Transverse colon (tissue), 4 donors: ENCODE data around the gene LSM10.

Experiments used
- CTCF ChIP-seq, 5 experiments: fragments of 200-600 bp in 3 of 5; fragments of 450-650 bp in 2 of 5; sonication (generic) in 3 of 5; IDR thresholded peaks; 1 replicate in 2 of 5; 2 replicates in 3 of 5; pipeline ENCODE4 v1.5.1; 2016 to 2017; ENCODE audit warnings: antibody characterized with exemption in 5 of 5, inconsistent platforms in 3 of 5, mild to moderate bottlenecking in 2 of 5, moderate library complexity in 1 of 5
- POLR2A ChIP-seq: fragments of 450-650 bp; IDR thresholded peaks from one replicate; pipeline ENCODE4 v1.6.1; 2016; ENCODE audit warnings: antibody characterized with exemption, mild to moderate bottlenecking, moderate library complexity
- POLR2AphosphoS5 ChIP-seq, 3 donors: sonication (generic); formaldehyde crosslinking; IDR thresholded peaks; one replicate each; pipeline ENCODE4 v1.6.1; 2016; ENCODE audit warnings: antibody characterized with exemption in 3 of 3

- TF ChIP-seq CTCF (IDR thresholded peaks at IDR 0.05) (no peak), POLR2AphosphoS5 (IDR thresholded peaks at IDR 0.05) (no peak), POLR2A (no peak)
These were observed 45.4 kb downstream of the LSM10 start for GRCh38 chr1:36352125-36352909.
